ENCODE results near the gene ESRP2. TPM values are rescaled to one million over a fixed set of nuclear protein-coding genes. Genes with fewer than 3 reads are reported as not detected.

The ESRP2 gene
- total RNA-seq, 3 donors from 2014 or later (not counting 1 experiment from before 2014, with no cell fraction given): not detected

GRCh38 chr16:68283801-68284598 lies 48.1 kb upstream of the ESRP2 start:
- H3K27me3 ChIP-seq (ENCODE audit: control insufficient read depth, insufficient read depth, low read length): no peaks in the 10 kb centered on the region
- H3K27ac ChIP-seq (ENCODE audit: low read length): peak overlapping the region; percentile 70
- peak overlapping the region; percentile 71 for H3K4me3 Mint-ChIP-seq
- H3K27me3 Mint-ChIP-seq (ENCODE audit: low read depth in 2 of 2): no peaks in the 10 kb centered on the region
- H3K27ac Mint-ChIP-seq: peak overlapping the region; percentile 77 to 88
- WGBS (ENCODE audit: insufficient coverage): 6% methylated on average over 9 of the region's 9 CpGs
- no peaks in the 10 kb centered on the region for H3K36me3 Mint-ChIP-seq
- H3K4me3 ChIP-seq (ENCODE audit: low read length): no peak overlapping the region
- peaks cover 62 to 75% of the 10 kb centered on the region in 2 donors for H3K4me1 Mint-ChIP-seq
- no peaks in the 10 kb centered on the region for H3K9me3 Mint-ChIP-seq
- H3K36me3 ChIP-seq (ENCODE audit: control insufficient read depth, insufficient read depth, low read length): peaks cover 18% of the 10 kb centered on the region
- intact Hi-C loops (cut with micrococcal nuclease): loop anchor here (1.0 kb wide), 1 partner anchor 26 kb away; the partner anchor contains the start of gene SLC7A6OS
- DNase-seq (peak; percentile 29 to 38), ATAC-seq (peak; percentile 56 to 77 (median 70))
- no peaks in the 10 kb centered on the region for H3K9me3 ChIP-seq (ENCODE audit: control insufficient read depth, insufficient read depth, low read length)
- no peak for TF ChIP-seq CTCF (IDR thresholded peaks at IDR 0.05)
- H3K4me1 ChIP-seq (ENCODE audit: control insufficient read depth, insufficient read depth, low read length): peaks cover 70% of the 10 kb centered on the region

GRCh38 chr16:68283346-68283745 lies 47.4 kb upstream of the ESRP2 start:
- no peaks in the 10 kb centered on the region for H3K27me3 ChIP-seq (ENCODE audit: control insufficient read depth, insufficient read depth, low read length)
- Mint-ChIP-seq H3K4me3 (peak overlapping the region; percentile 71), H3K9me3 (no peaks in the 10 kb centered on the region), H3K27ac (peak overlapping the region; percentile 77 to 88), H3K27me3 (ENCODE audit: low read depth in 2 of 2) (no peaks in the 10 kb centered on the region), H3K36me3 (no peaks in the 10 kb centered on the region), H3K4me1 (peaks cover 62 to 75% of the 10 kb centered on the region in 2 donors)
- peak overlapping the region; percentile 70 for H3K27ac ChIP-seq (ENCODE audit: low read length)
- no peak for DNase-seq
- intact Hi-C loops (cut with micrococcal nuclease): no loop called here
- no peak for ATAC-seq
- H3K36me3 ChIP-seq (ENCODE audit: control insufficient read depth, insufficient read depth, low read length): peaks cover 18% of the 10 kb centered on the region
- TF ChIP-seq CTCF (IDR thresholded peaks at IDR 0.05): no peak
- no peak overlapping the region for H3K4me3 ChIP-seq (ENCODE audit: low read length)
- 49% methylated on average over 5 of the region's 5 CpGs for WGBS (ENCODE audit: insufficient coverage)
- no peaks in the 10 kb centered on the region for H3K9me3 ChIP-seq (ENCODE audit: control insufficient read depth, insufficient read depth, low read length)
- peaks cover 63% of the 10 kb centered on the region for H3K4me1 ChIP-seq (ENCODE audit: control insufficient read depth, insufficient read depth, low read length)

GRCh38 chr16:68282064-68282452 lies 46.1 kb upstream of the ESRP2 start:
- H3K27ac ChIP-seq (ENCODE audit: low read length): peak overlapping the region; percentile 18
- H3K36me3 Mint-ChIP-seq: no peaks in the 10 kb centered on the region
- H3K36me3 ChIP-seq (ENCODE audit: control insufficient read depth, insufficient read depth, low read length): peaks cover 16% of the 10 kb centered on the region
- H3K4me1 ChIP-seq (ENCODE audit: control insufficient read depth, insufficient read depth, low read length): peaks cover 50% of the 10 kb centered on the region
- no peaks in the 10 kb centered on the region for H3K9me3 ChIP-seq (ENCODE audit: control insufficient read depth, insufficient read depth, low read length)
- H3K4me1 Mint-ChIP-seq: peaks cover 50 to 63% of the 10 kb centered on the region in 2 donors
- peak overlapping the region; percentile 77 to 88 for H3K27ac Mint-ChIP-seq
- TF ChIP-seq CTCF (IDR thresholded peaks at IDR 0.05): no peak
- DNase-seq (no peak), ATAC-seq (no peak)
- H3K27me3 Mint-ChIP-seq (ENCODE audit: low read depth in 2 of 2): no peaks in the 10 kb centered on the region
- H3K9me3 Mint-ChIP-seq: no peaks in the 10 kb centered on the region
- intact Hi-C loops (cut with micrococcal nuclease): no loop called here
- peak overlapping the region; percentile 25 for H3K4me3 Mint-ChIP-seq
- WGBS (ENCODE audit: insufficient coverage): 90% methylated on average over 2 of the region's 4 CpGs
- no peaks in the 10 kb centered on the region for H3K27me3 ChIP-seq (ENCODE audit: control insufficient read depth, insufficient read depth, low read length)
- H3K4me3 ChIP-seq (ENCODE audit: low read length): no peak overlapping the region

Measured in natural killer cell (primary cell).